Nephron progenitor cell (in vitro differentiated cells): ENCODE data around the gene SLC24A1.

Experiments
- DNase-seq: peaks from one replicate; pipeline ENCODE4 v3.0.0; 2021
- H3K27ac Mint-ChIP-seq: 2 replicates; pipeline ENCODE4 v1.8.0; 2021; ENCODE audit warnings: mild to moderate bottlenecking, moderate library complexity, mixed read lengths
- H3K27me3 Mint-ChIP-seq: 2 replicates; pipeline ENCODE4 v1.8.0; 2021; ENCODE audit warnings: mild to moderate bottlenecking, low read depth, mixed read lengths; ENCODE audit not compliant: poor library complexity
- H3K36me3 Mint-ChIP-seq: 2 replicates; pipeline ENCODE4 v1.8.0; 2021; ENCODE audit warnings: low read depth, mixed read lengths
- H3K4me1 Mint-ChIP-seq: 2 replicates; pipeline ENCODE4 v1.8.0; 2021; ENCODE audit warnings: mixed read lengths
- H3K4me3 Mint-ChIP-seq: 2 replicates; pipeline ENCODE4 v1.8.0; 2021; ENCODE audit warnings: mild to moderate bottlenecking, moderate library complexity, mixed read lengths
- H3K9me3 Mint-ChIP-seq: 2 replicates; pipeline ENCODE4 v1.8.0; 2021; ENCODE audit warnings: mild to moderate bottlenecking, moderate library complexity, mixed read lengths
- TF ChIP-seq, protein P1 (sequence below): fragments of 200-600 bp; sonication (generic); IDR thresholded peaks from 2 replicates; pipeline ENCODE4 v1.5.0; 2021; ENCODE audit warnings: antibody characterized with exemption

Gene SLC24A1

DNA sequence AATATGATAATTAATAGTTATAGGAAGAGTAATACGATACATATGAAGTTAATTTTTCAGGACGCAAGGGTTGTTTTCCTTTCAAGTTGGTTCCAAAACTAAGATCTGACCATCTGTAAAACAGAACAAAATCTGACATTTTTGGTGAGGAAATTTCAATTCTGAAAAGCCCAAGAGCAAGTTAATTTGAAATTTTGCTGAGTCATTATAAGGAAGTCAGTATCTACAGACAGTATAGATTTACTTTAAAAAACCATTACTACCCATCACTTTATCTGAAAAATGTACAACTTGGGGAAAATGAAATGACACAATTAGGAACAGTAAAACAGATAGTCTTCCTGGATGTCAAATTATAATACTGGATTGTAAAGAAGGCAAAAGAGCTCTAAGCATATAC lies 23.3 kb upstream of the SLC24A1 start:
- TF ChIP-seq, protein P1, sequence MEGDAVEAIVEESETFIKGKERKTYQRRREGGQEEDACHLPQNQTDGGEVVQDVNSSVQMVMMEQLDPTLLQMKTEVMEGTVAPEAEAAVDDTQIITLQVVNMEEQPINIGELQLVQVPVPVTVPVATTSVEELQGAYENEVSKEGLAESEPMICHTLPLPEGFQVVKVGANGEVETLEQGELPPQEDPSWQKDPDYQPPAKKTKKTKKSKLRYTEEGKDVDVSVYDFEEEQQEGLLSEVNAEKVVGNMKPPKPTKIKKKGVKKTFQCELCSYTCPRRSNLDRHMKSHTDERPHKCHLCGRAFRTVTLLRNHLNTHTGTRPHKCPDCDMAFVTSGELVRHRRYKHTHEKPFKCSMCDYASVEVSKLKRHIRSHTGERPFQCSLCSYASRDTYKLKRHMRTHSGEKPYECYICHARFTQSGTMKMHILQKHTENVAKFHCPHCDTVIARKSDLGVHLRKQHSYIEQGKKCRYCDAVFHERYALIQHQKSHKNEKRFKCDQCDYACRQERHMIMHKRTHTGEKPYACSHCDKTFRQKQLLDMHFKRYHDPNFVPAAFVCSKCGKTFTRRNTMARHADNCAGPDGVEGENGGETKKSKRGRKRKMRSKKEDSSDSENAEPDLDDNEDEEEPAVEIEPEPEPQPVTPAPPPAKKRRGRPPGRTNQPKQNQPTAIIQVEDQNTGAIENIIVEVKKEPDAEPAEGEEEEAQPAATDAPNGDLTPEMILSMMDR: no peak
- peaks cover 52% of the 10 kb centered on the region for H3K36me3 Mint-ChIP-seq
- no peaks in the 10 kb centered on the region for H3K4me1 Mint-ChIP-seq
- H3K9me3 Mint-ChIP-seq: no peaks in the 10 kb centered on the region
- H3K27me3 Mint-ChIP-seq: no peaks in the 10 kb centered on the region
- H3K4me3 Mint-ChIP-seq: no peak overlapping the region
- no peak overlapping the region for H3K27ac Mint-ChIP-seq
- no peak for DNase-seq

DNA sequence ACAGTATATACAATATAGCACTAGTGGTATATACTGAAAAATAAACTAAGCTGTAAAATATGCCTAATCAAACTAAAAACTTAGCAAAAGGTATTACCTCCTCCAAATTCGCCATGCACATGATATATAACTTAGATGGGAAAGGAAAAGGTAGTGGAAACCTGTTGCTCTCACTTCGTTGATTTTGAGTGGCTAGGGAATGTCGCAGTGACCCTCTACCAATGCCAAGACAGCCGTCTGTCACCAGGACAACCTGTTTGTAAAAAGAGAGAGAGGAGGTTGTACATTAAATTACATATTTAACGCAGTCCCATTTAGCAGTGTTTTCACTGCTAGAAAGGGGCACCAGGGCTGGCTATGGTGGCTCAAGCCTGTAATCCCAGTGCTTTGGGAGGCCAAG lies 22.1 kb upstream of the SLC24A1 start:
- no peaks in the 10 kb centered on the region for H3K9me3 Mint-ChIP-seq
- TF ChIP-seq, protein P1: no peak
- no peak overlapping the region for H3K27ac Mint-ChIP-seq
- H3K4me3 Mint-ChIP-seq: no peak overlapping the region
- H3K36me3 Mint-ChIP-seq: peaks cover 55% of the 10 kb centered on the region
- DNase-seq: no peak
- no peaks in the 10 kb centered on the region for H3K27me3 Mint-ChIP-seq
- no peaks in the 10 kb centered on the region for H3K4me1 Mint-ChIP-seq

DNA sequence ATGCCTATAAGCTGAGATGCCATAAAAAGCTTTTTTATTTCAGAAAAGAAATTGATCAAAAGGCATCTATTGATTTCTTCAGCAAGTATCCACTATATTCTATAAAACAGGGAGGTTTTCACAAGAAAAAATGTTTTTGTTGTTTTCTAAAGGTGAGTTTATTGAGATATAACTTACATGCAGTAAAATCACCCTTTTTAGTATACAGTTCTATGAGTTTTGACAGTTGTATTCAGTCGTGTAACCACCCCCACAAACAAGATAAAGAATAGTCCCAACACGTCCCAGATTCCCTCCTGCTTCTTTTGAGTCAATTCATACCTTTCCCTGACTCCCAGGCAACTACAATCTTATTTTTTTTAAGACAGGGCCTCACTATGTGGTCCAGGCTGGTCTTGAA lies 18.6 kb upstream of the SLC24A1 start:
- no peak for DNase-seq
- H3K27me3 Mint-ChIP-seq: no peaks in the 10 kb centered on the region
- H3K36me3 Mint-ChIP-seq: peaks cover 60% of the 10 kb centered on the region
- peaks cover 9% of the 10 kb centered on the region for H3K4me1 Mint-ChIP-seq
- H3K4me3 Mint-ChIP-seq: no peak overlapping the region
- TF ChIP-seq, protein P1: no peak
- H3K9me3 Mint-ChIP-seq: no peaks in the 10 kb centered on the region
- no peak overlapping the region for H3K27ac Mint-ChIP-seq

DNA sequence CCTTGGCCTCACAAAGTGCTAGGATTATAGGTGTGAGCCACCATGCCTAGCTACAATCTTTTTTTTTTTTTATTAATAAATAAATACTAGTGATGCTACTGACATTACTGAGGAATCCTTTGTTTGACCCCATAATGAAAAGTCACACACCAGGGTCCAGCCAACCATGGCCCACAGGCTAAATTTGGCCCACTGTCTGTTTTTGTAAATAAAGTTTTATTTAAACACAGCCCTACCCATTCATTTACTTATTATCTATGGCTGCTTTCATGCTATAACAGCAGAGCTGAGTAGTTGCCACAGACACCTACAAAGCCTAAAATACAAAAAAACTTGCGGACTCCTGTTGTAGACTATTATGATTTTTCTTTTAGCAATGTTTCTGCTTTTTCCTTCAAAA lies 18.2 kb upstream of the SLC24A1 start:
- Mint-ChIP-seq H3K27me3 (no peaks in the 10 kb centered on the region), H3K27ac (no peak overlapping the region), H3K36me3 (peaks cover 56% of the 10 kb centered on the region), H3K9me3 (no peaks in the 10 kb centered on the region), H3K4me3 (no peak overlapping the region), H3K4me1 (peaks cover 9% of the 10 kb centered on the region)
- no peak for DNase-seq
- TF ChIP-seq, protein P1: no peak

DNA sequence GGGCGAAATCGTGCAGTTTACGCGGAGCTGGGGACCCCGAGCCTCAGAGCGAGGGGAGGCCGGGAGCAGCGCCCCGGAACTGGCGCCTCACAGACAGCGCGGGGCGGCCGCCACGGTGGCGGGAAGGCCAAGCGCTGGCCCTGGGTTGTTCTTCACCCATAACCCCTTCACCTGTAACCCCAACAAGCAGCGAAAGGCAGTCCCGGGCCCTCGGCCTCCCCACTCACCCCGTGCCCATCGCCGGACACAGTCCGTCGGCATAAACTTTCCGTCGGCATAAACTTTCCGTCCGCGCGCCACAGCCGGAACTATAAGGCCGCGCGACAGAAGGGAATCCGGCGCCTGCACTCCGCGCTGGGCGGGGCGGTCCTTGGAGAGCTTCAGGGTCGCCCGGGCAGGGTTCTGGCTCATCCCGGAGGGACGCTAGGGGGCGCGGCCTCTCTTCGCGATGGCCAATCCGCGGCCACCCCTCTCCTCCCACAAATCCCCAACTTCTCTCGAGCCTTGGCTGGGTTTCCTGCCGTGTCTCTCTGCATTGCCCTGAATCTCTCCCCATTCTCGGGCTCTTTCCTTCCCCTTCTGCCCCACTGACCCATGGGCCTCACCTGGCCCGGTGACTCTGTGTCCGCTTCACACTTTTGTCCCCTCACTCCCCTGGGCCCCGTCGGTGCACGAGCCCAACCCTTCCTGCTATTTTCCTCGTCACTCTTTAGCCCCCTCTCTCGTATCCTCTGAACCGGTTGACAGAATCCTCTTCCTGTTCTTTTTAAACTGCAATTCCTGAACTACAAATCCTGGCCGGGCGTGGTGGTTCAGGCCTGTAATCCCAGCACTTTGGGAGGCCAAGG lies 10.6 kb upstream of the SLC24A1 start, which contains the start of gene INTS14:
Gene INTS14 (minus strand): TSS at position 261 of the 848 bp plus-strand sequence. CDS start 3,751 bp downstream, outside the sequence.
- Mint-ChIP-seq H3K4me3 (peak within 1 kb of the TSS; percentile 95), H3K27me3 (peaks cover 7% of the 10 kb centered on the region), H3K4me1 (peaks cover 53% of the 10 kb centered on the region), H3K36me3 (peaks cover 18% of the 10 kb centered on the region), H3K9me3 (peaks cover under 1% of the 10 kb centered on the region), H3K27ac (peak within 1 kb of the TSS; percentile 99)
- peak; percentile 99 for DNase-seq
- TF ChIP-seq, protein P1: peak; percentile 53
